Activated CD4-positive, alpha-beta T cell treated with anti-CD3 and anti-CD28 coated beads, Interleukin-2, amount 50 U/mL, for 24 hours (primary cell): ENCODE measurements around the gene DGUOK.
A peak's percentile ranks its signal among the peaks of the same experiment; 100 is the strongest.

Source experiments
- DNase-seq, 2 donors: peaks; one replicate each; pipeline ENCODE4 v3.0.0-alpha.2; 2020; ENCODE audit warnings: low read depth in 1 of 2, low spot score in 1 of 2

DGUOK gene

DNA sequence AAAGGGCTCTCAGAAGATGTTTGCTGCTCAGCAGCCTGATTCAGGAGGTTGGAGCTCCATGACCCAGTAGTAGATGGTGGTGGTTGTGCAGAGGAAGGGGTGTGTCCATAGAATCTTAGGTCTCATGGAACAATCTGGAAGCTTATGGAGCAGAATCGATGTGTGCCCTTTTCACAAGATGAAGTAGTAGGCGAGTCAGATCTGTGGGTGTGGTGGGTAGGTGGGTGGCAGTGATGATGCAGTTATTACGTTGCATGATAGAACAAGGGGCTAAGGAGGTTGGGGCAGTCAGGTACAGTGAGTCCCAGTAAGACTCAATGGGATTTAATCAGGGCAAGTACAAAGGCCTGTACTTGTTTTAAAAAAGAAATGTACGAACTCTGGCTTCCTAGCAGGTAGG lies 67.1 kb downstream of the DGUOK start:
- no peak for DNase-seq

DNA sequence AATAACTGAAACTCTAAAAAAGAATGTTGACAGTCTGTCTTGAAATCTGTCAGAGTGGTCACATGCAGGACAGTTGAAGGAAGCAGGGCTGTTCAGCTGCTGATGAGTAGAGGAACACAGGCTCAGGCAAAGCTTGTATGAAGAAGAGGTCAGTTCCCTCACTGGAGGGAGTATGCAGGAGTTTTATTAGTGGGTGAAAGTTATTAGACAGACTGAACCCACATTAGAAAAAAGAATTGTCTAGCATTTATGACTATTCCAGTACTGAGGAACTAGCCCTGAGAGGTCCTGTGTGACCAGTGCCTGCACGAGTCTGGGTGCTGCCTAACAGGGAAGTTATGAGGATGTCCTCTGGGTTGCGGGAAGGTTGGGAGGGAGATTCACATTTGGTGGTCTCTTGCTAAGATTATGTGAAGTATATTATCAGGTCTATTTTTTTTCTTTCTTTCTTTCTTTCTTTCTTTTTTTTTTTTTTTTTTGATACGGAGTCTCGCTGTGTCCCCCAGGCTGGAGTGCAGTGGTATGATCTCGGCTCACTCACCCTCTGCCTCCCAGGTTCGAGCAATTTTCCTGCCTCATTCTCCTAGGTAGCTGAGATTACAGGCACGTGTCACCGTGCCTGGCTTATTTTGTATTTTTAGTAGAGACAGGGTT lies 67.6 kb downstream of the DGUOK start:
- no peak for DNase-seq

DNA sequence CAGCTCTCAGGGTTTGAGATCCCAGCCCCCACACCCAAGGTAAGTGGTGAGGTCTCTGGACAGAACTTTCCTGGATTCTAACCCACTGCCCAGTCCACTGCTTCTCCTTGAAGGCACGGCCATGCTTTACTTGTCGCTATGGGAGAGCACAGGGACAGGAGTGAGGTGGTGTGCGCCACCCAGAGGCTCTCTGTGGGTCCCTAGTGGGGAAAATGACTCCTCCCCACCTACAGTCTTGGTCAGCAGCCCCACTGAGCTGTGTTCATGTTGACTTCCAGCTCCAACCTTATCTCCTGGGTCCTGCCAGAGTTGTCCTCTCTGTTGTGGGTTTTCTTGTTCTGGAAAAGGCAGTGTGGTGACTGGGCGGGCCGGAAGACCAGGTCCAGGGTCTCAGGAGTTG lies 69.1 kb downstream of the DGUOK start:
- no peak for DNase-seq

DNA sequence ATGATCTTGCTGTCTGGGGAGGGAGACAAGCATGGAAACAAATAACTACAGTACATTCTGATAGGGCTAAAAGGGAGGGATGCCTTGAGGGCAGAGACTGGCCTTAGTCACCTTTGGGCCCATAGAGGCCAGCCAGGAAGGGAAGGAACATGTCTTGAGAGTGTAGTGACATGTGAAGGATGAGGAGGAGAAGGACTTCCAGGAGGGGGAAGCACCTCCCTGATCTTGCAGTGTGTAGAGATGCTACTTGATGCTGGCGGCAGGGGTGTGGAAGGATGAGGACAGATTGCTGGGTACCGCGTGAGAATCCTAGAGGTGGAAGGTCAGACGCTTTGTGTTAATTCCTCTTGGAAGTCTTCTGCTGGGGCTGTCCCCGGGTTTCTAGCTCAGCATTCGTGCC lies 71.1 kb downstream of the DGUOK start:
- no peak for DNase-seq

DNA sequence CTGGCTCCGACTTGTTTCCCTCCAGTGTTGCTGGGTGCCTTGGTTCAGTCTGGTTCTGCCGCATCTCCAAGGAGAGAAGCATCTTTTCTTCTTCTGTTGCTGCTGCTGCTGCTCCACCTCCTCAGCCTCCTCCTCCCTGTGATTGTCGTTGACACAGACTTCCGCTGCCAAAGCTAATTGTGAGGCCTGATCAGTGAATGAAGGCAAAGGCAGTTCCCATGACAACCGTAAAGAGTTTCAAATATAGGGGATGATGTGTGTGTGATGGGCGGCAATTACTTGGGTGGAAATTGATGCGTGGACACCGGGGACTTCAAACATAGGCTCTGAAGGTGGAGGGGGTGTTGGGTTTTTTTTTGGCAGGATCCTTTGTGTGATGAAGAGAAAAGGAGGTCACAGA lies 71.8 kb downstream of the DGUOK start:
- no peak for DNase-seq

DNA sequence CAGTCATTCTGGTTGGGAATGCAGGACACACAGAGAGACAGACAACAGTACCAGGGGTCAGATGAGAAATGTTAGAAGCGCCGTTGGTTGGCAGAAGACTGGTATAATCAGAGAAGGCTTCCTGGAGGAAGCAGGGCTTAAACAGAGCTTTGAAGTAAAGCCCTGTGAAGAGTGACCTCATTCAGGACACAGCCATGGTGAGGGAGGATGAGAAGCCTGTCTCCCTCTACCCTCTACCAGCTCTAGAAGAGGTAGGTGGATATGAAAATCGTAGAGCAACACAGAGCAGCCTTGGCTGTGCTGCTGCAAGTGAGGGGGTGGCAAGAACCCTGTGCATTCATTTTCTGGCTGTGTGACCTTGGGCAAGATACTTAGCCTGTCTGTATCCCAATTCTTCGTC lies 72.3 kb downstream of the DGUOK start:
- DNase-seq = no peak

DNA sequence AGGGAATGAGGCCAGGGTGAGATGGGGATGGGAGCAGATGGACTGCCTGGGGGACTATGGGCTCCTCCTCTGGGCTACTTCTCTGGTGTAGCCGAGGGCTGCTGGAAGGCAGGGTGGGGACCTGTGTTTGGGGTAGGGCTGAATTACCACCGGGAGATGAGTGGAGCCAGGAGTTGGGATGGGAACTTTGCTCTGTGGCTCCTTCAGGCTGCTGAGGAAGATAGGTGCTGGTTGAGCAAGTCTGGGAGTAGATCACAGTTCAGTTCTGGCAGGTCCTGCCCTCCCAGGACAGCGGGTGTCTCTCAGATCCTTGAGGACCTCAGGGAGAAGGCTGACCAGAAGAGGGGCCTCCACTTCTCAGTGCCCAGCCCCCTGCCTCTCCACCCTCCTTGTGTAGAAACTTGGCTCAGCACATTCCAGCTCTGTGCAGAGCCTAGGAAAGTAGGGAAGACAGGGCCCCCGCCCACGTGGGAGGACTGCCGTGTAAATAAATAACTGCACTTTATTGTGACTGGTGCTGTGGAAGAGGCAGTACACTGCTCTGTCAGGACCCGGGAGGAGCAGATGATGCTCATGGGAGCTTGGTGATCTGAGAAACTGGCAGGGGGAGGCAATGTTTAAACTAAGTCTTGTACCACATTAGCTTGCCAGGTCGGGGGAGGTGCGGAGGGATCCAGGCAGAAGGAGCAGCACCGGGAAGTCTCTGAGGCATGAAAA lies 73.4 kb downstream of the DGUOK start:
- DNase-seq = no peak

DNA sequence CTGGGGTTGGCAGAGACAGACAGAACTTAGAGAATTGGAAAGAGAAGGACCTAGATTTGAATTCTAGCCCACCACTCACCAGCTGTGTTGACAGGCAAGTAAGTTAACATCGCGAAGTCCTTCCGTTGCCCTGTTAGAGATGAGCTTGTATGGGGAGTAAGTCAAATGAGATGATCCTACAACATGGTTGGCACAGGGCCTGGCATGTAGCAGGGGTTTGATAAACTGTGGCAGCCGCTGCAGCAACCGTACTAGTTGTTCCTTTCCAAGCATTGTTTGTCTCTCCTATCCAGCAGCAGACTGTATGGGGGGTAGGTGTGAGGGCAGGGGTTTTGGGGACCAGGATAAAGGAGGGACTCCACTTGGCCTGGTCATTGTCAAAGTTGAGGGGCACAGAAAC lies 74.0 kb downstream of the DGUOK start:
- no peak for DNase-seq

DNA sequence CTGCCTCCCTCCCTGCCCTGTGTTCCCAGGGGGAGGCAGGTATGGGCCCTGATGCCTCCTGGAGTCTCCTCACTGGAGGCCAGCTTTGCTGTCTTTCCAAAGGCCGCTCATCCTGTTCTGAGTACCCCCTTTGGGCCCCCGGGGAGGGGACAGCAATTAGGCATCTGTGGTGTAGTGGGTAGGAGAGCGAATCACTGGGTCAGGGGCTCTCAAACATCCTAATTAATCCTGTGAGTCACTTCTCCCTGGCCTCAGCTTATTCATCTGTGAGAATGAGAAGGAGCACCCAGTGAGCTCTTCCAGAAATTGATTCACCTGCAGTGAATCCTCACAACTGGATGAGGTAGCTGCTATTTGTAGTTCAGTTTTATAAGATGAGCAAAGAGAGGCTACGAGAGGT lies 74.4 kb downstream of the DGUOK start:
- no peak for DNase-seq

DNA sequence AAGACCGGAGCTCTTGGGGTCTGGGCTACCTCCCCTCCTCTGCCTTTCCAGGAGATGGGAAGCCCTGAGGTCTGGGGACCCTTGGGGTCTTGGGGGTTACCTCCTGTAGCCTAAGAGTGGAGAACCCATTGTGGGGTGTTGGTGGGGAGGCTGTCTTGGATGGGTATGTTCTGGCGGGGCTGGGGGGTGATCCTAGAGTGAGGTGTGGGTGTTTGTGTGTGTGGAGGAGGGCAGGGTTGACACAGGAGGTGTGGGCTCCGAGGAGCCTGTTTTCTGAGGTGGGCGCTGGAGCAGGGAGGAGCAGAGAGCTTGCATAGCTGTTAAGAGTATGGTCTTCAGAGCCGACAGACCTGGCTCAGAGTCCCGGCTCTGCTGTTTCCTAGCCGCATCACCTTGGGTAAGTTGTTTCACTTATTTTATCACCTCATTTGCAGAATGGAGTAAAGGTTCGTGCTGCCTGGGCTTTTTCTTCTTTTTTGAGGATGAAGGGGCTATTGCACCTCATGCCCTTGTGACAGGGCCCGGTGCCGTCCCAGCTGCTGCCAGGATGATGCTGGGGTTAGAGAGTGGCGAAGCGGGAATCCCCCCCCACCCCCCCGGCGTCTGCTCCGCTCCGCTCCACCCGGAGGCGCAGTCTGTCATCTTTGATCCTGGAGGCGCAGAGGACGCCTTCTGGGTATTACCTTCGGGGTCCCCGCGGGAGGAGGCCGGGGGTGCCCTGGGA lies 75.3 kb downstream of the DGUOK start:
- DNase-seq = no peak

DNA sequence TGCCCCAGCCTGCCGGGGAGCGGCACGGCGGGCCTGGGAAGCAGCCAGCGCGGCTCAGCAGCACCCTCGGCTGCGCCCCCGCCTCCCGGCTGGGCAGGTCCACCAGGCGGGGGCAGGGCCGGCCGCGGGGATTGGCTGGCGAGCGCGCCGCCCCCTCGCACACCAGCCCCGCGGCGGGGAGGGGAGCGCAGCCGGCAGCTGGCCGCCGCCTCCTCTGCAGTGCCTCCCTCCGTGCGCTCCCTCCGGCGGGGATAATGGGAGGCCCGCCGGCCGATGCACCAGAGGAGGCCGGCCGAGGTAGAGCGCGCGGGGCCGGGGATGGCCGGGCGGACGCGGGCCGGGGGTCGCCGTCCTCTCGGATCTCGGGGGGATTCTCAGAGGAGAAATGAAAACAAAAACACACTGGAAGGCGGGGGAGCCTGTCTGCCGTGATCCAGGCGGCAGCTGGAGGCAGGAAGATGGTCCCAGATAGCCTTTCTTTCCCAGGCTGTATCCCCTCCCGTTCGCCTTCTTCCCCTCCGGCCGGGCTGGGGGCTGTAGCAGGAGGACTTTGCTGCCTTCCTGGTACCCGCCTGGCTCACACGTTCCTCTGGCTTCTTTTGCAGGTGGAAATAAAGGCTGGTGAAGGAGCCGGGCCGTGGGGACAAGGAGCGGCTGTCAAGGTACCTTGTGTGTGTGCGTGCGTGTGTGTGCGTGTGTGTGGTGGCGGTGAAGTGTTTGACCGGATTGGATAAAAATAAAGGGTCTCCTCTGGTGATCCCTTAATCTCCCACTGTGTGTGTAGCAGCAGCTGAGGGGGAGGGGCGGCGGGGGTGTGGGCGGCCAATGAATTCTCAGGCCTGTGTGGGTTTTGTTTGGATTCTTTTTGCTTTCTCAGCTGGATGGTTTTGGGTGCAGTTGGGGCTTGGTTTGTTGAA lies 76.1 kb downstream of the DGUOK start:
- DNase-seq = peak; percentile 41 to 53

DNA sequence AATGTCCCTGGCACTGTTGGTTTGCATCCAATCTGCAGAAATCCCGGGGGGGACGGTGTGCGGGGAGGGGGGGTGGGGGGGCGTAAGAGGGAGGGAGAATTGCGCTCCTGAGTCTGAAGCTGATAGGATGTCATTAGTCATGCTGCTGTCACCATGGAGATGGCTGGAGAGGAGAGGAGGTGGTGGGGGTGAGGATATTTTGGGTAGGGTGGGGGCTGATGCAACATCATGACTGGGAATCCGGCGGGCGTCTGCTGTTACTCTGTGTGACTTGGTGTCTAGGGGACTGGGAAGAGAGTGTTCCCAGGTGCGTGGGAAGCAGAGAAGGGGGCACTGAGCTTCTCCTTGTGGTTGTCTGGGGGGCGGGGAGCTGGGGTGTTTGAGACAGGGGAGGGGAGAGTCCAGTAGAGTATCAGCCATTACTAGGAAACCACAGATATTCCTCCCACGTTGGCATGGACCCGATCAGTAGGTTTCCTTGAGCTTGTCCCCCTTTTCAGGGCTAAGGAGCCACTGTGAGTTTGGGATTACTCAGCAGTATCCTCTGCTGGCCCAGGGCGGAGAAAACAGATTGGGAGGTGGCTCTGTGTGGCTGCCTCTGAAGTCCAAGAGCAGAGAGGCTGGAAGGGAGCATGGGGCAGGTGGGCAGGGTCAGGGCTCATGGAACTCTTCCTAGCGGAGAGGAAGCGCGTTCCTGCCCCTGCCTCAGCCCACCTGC lies 77.0 kb downstream of the DGUOK start:
- DNase-seq = no peak

DNA sequence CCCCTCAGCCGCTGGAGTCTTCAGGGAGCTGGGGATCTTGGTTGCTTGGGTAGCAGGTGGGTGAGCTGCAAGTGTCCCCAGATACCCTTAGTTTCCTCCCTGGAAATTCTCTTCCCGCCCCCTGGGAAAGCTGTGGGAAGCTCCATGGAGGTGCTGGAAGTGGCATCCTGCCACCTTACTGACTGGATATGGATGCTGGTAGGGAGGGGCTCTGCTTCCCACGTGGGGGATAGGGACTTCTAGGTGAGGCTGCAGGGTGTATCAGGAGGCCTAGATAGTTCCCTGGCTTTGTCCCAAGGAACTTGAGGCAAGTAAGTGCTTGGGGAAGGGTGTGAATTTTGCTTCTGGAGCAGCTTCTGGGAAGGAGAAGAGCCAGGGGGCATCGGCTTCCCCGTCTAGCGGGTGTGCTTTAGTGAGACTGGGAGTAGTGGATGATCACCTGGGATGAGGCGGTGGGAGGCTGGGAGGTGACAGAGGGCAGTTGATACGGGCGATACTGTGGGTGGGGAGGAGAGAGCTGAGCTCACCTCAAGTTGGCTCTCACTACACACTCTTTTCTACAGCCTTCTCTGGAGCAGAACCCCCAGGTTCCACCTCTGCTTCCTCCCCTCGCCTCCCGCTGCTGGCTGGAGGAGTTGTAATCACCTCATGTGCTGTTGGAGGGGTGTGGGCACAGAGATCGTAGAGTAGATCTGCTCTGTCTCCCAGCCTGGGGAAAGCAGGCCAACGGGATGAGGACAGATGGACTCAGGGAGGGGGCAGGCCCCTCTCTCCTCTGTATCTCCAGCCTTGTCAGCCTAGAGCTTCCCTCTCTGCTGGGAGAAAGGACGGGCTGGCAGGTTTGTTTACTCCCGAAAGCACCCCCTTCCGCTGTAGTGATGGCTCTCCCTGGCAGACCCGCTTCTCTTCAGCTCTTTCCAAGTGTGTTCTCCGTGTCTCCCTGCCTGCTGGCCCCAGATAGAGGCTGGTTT lies 77.8 kb downstream of the DGUOK start:
- DNase-seq = no peak

DNA sequence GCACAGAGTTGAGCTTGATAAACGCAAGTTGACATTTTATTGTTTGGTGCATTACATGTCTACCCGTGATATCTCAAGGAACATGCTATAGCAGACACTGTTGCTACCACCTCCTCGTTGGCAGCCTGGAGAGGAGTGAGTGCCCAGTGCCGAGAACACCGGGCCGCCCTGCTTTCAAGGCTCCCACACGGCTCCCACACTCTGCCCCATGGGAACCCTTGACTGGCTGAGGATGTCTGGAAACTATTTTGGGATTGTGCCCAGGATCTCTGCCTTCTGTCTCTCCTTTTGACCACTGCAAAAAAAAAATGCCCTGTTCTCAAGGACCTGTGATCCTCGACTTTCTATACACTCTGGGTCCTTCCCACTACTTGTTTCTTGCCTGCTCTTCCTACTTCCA lies 79.1 kb downstream of the DGUOK start:
- no peak for DNase-seq

DNA sequence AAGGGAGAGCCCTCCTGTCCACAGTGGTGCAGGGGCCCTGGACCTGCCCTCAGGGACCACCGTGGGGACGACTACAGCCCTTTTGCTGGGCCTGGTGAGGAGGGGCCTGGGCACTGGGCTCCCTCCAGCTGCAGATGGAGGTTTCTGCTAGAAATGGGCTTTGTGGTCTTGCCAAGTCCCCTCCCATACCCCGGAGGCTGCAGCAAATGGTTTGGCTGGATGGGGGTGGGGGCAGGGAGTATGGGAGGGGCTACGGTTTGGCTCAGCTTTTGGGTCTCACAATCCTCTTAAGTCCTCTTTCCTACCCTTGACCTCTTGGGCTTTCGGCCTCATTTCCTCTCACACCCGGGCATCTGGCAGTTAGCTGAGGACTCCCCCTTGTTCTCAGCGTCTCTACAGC lies 79.8 kb downstream of the DGUOK start:
- no peak for DNase-seq

DNA sequence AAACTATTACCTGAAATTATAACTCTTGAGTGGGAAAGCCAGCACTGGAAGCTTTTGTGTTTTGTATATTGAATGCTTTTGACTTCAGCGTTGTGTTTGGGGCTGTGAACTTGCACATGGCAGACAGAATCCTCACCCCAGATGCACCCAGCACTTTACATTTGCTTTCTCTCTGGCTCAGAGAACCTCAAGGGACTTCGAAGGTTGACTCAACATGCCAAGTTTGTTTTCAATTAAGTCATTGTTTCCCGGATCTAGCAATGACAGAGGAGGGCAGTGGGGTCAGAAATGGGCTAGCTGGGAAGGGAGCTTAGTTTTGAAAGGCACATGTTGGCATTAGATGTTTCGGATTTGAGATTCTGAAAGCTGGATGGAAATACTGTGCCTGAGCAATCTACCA lies 80.4 kb downstream of the DGUOK start:
- DNase-seq = no peak

DNA sequence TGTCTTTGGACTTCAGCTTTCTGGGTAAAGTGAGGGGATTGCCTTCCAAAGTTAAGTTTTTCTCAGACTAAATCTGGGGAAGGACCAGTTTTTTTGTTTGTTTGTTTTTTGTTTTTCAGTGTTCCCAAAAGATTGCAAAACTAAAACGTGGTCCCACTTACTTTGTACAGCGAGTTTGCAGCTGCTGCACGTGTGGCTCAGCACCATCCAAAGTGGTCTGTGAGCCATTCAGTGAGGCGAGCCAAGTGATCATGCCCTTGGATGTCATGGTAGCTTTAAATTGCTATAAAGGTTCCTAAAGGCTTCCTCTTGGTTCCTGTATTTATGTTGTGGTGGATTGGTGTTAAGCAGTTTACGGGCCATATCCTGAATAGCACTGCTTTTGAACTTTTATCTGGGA lies 81.0 kb downstream of the DGUOK start:
- DNase-seq = no peak
